ENCODE results near the gene INTS7. TPM values are rescaled to one million over a fixed set of nuclear protein-coding genes. Genes with fewer than 3 reads are reported as not detected.

The INTS7 gene
- polyA plus RNA-seq, 3 donors = 14.9 to 21.7 (median 19.4) TPM

GRCh38 chr1:211910113-211910884 is 125.1 kb downstream of the INTS7 start:
- no peak for DNase-seq

- no peak for DNase-seq
Measured at GRCh38 chr1:211909395-211909794, 126.0 kb downstream of the INTS7 start.

- no peak for DNase-seq
Measured at GRCh38 chr1:211908951-211909350, 126.4 kb downstream of the INTS7 start.

GRCh38 chr1:211908453-211908852 is 126.9 kb downstream of the INTS7 start:
- DNase-seq = no peak

GRCh38 chr1:211903490-211904245 is 131.7 kb downstream of the INTS7 start:
- no peak for DNase-seq

- no peak for DNase-seq
Measured at GRCh38 chr1:211902624-211903291, 132.6 kb downstream of the INTS7 start.

GRCh38 chr1:211901945-211902344 is 133.4 kb downstream of the INTS7 start:
- DNase-seq = no peak

GRCh38 chr1:211900441-211900840 is 134.9 kb downstream of the INTS7 start:
- DNase-seq = no peak

- no peak for DNase-seq
Measured at GRCh38 chr1:211896958-211897357, 138.4 kb downstream of the INTS7 start.

GRCh38 chr1:211895126-211895759 is 140.1 kb downstream of the INTS7 start:
- DNase-seq = no peak

- no peak for DNase-seq
Measured at GRCh38 chr1:211894312-211894711, 141.0 kb downstream of the INTS7 start.

- no peak for DNase-seq
Measured at GRCh38 chr1:211893260-211893659, 142.1 kb downstream of the INTS7 start.

GRCh38 chr1:211892577-211892976 is 142.8 kb downstream of the INTS7 start:
- DNase-seq = no peak

GRCh38 chr1:211891708-211892107 is 143.6 kb downstream of the INTS7 start:
- no peak for DNase-seq

Other genes with a start within 250 kb of the INTS7 start
- 10 to 100 TPM; 20.7 to 27.4 (median 25.7) TPM for gene LPGAT1, start 204.8 kb downstream of the INTS7 start, polyA plus RNA-seq (ENCODE audit: insufficient read length in 3 of 3)
- gene DTL, start 191 bp upstream of the INTS7 start, polyA plus RNA-seq (ENCODE audit: insufficient read length in 3 of 3) = 10 to 100 TPM; 19.2 to 23.8 (median 20.5) TPM
- 10 to 100 TPM; 29.4 to 33.9 (median 30.2) TPM for gene PPP2R5A, start 249.9 kb upstream of the INTS7 start, polyA plus RNA-seq (ENCODE audit: insufficient read length in 3 of 3)